Measurements from ENCODE around the gene ATP12A.
"Not testable (repeated sequence)": the region's sequence is repeated elsewhere in the genome, so short reads cannot be mapped to it uniquely, and the experiment has no call there.

DNA sequence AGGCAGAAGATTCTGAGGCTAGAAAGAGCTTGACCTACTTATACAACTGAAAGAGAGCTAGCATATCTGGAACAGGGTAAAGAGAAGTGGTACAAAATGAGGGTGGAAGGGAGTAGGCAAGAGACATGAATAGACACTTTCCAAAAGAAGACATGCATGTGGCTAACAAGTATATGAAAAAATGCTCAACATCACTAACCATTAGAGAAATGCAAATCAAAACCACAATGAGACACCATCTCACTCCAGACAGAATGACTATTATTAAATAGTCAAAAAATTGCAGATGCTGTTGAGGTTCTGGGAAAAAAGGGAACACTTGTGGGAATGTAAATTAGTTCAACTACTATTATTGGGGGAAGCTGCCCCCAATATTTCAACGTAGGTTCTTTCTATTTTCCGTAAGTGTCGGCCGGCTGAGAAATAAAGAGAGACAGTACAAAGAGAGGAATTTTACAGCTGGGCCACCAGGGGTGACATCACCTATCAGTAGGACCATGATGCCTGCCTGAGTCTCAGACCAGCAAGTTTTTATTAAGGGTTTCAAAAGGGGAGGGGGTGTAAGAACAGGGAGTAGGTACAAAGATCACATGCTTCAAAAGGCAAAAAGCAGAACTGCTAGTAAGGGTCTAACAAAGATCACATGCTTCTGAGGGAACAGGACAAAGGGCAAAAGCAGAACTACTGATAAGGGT lies 50.8 kb downstream of the ATP12A start:
- TF ChIP-seq, protein P1, sequence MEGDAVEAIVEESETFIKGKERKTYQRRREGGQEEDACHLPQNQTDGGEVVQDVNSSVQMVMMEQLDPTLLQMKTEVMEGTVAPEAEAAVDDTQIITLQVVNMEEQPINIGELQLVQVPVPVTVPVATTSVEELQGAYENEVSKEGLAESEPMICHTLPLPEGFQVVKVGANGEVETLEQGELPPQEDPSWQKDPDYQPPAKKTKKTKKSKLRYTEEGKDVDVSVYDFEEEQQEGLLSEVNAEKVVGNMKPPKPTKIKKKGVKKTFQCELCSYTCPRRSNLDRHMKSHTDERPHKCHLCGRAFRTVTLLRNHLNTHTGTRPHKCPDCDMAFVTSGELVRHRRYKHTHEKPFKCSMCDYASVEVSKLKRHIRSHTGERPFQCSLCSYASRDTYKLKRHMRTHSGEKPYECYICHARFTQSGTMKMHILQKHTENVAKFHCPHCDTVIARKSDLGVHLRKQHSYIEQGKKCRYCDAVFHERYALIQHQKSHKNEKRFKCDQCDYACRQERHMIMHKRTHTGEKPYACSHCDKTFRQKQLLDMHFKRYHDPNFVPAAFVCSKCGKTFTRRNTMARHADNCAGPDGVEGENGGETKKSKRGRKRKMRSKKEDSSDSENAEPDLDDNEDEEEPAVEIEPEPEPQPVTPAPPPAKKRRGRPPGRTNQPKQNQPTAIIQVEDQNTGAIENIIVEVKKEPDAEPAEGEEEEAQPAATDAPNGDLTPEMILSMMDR (IDR thresholded peaks at IDR 0.05; ENCODE audit: low read length) = not testable (repeated sequence)
- not testable (repeated sequence) for TF ChIP-seq EZH2 (optimal IDR thresholded peaks at IDR 0.05; ENCODE audit: low read depth, low read length)
